ENCODE measurements around the gene PHLPP1. TPM values are rescaled to one million over a fixed set of nuclear protein-coding genes. Genes with fewer than 3 reads are reported as not detected.

The PHLPP1 gene
- total and polyA plus RNA-seq, 10 donors: 1.2 to 10.6 (median 6.7) TPM

DNA sequence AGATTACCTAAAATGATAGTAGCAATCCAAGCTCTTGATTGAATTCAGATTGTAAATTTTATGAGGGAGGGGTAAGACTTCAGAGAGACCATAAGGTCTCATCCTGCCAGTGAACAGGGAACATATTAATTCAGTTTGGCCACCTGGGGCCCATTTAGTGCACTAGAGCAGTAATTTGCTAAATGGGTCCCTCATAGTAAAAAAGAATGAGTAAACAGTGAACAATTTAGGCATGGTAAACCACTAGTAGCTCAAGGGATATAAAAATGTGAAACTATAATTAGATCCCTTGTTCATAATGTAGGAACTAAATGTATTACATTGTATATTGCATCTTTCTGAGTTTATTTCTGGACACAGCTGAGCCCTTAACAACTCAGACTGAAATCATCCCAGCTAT is 4.9 kb upstream of the PHLPP1 start:
- Histone ChIP-seq H3K4me3 (no peak overlapping the region), H3K27ac (no peak overlapping the region), H3K9me3 (no peaks in the 10 kb centered on the region), H3K36me3 (no peaks in the 10 kb centered on the region), H3K27me3 (replicated peaks in 1 of 7) (no peaks in the 10 kb centered on the region), H3K4me1 (peaks cover 0 to 8% (median 5%) of the 10 kb centered on the region in 6 donors)
- intact Hi-C loops (cut with DNase I; ENCODE audit: low total_unique reads): loop anchor here (5.0 kb wide), 2 partner anchors 123 to 272 kb away; no protein-coding TSS in a partner anchor
- no peak for TF ChIP-seq POLR2A (IDR thresholded peaks at IDR 0.05)
- TF ChIP-seq POLR2AphosphoS5 (IDR thresholded peaks at IDR 0.05): no peak
- TF ChIP-seq, protein P1, sequence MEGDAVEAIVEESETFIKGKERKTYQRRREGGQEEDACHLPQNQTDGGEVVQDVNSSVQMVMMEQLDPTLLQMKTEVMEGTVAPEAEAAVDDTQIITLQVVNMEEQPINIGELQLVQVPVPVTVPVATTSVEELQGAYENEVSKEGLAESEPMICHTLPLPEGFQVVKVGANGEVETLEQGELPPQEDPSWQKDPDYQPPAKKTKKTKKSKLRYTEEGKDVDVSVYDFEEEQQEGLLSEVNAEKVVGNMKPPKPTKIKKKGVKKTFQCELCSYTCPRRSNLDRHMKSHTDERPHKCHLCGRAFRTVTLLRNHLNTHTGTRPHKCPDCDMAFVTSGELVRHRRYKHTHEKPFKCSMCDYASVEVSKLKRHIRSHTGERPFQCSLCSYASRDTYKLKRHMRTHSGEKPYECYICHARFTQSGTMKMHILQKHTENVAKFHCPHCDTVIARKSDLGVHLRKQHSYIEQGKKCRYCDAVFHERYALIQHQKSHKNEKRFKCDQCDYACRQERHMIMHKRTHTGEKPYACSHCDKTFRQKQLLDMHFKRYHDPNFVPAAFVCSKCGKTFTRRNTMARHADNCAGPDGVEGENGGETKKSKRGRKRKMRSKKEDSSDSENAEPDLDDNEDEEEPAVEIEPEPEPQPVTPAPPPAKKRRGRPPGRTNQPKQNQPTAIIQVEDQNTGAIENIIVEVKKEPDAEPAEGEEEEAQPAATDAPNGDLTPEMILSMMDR (IDR thresholded peaks at IDR 0.05 in 8 of 11, conservative IDR thresholded peaks at IDR 0.05 in 3 of 11): no peak
- no peak for DNase-seq

DNA sequence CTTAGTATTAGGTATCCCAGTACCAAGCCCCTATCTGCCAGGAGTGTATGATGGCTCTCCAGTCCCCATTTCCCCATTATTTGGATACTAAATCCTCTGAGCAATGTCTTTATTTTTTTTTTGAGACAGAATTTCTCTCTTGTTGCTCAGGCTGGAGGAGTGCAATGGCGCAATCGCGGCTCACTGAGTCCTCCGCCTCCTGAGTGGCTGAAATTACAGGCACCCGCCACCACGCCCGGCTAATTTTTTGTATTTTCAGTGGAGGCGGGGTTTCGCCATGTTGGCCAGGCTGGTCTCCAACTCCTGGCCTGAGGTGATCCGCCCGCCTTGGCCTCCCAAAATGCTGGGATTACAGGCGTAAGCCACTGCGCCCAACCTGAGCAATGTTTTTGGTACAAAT is 3.6 kb upstream of the PHLPP1 start:
- intact Hi-C loops (cut with DNase I; ENCODE audit: low total_unique reads): loop anchor here (5.0 kb wide), 2 partner anchors 124 to 271 kb away; no protein-coding TSS in a partner anchor
- Histone ChIP-seq H3K4me1 (peaks cover 0 to 14% (median 6%) of the 10 kb centered on the region in 6 donors), H3K9me3 (no peaks in the 10 kb centered on the region), H3K4me3 (no peak overlapping the region), H3K27ac (no peak overlapping the region), H3K36me3 (no peaks in the 10 kb centered on the region), H3K27me3 (replicated peaks in 1 of 7) (peaks cover 0 to 4% (median 0%) of the 10 kb centered on the region in 7 donors)
- TF ChIP-seq POLR2AphosphoS5 (IDR thresholded peaks at IDR 0.05) (no peak), POLR2A (IDR thresholded peaks at IDR 0.05) (no peak)
- TF ChIP-seq, protein P1 (IDR thresholded peaks at IDR 0.05 in 8 of 11, conservative IDR thresholded peaks at IDR 0.05 in 3 of 11): no peak
- DNase-seq: no peak
- WGBS, 5 donors: 95 to 98% (median 97%) methylated on average over 13 of the region's 13 CpGs

DNA sequence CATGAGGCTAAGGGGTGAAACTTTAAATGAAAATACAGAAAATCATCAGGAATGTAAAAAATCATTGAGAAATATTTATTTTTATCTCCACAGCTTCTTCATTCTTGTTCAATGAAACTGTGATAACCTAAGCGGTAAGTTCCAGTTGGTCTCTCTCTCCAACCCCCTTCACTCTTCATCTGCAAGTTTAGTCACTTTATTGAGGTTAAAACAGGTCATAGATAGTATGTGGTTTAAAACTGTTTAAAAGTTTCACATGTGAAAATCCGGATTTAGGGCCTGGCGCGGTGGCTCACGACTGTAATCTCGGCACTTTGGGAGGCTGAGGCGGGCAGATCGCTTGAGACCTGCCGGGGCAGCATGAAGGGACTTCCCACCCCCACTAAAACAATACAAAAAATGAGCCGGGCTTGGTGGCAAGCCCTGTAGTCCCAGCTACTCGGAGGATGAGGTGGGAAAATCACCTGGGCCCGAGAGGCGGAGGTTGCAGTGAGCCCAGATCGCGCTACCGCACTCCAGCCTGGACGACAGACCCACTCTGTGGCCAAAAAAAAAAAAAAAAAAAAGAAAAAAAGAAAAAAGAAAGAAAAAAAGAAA is 1.6 kb upstream of the PHLPP1 start:
- TF ChIP-seq, protein P1 (IDR thresholded peaks at IDR 0.05 in 8 of 11, conservative IDR thresholded peaks at IDR 0.05 in 3 of 11): no peak
- no peak for TF ChIP-seq POLR2A (IDR thresholded peaks at IDR 0.05)
- no peak for TF ChIP-seq POLR2AphosphoS5 (IDR thresholded peaks at IDR 0.05)
- no peak overlapping the region for H3K4me3 ChIP-seq
- peak; percentile 75 for DNase-seq
- H3K9me3 ChIP-seq: no peaks in the 10 kb centered on the region
- no peaks in the 10 kb centered on the region for H3K36me3 ChIP-seq
- intact Hi-C loops (cut with DNase I; ENCODE audit: low total_unique reads): loop anchor here (5.0 kb wide), 2 partner anchors 126 to 269 kb away; no protein-coding TSS in a partner anchor
- 90 to 93% (median 91%) methylated on average over 17 of the region's 17 CpGs for WGBS, 5 donors
- H3K27ac ChIP-seq: no peak overlapping the region
- H3K4me1 ChIP-seq: peaks cover 12 to 34% (median 25%) of the 10 kb centered on the region in 6 donors
- H3K27me3 ChIP-seq (replicated peaks in 1 of 7): peaks cover 0 to 18% (median 4%) of the 10 kb centered on the region in 7 donors

DNA sequence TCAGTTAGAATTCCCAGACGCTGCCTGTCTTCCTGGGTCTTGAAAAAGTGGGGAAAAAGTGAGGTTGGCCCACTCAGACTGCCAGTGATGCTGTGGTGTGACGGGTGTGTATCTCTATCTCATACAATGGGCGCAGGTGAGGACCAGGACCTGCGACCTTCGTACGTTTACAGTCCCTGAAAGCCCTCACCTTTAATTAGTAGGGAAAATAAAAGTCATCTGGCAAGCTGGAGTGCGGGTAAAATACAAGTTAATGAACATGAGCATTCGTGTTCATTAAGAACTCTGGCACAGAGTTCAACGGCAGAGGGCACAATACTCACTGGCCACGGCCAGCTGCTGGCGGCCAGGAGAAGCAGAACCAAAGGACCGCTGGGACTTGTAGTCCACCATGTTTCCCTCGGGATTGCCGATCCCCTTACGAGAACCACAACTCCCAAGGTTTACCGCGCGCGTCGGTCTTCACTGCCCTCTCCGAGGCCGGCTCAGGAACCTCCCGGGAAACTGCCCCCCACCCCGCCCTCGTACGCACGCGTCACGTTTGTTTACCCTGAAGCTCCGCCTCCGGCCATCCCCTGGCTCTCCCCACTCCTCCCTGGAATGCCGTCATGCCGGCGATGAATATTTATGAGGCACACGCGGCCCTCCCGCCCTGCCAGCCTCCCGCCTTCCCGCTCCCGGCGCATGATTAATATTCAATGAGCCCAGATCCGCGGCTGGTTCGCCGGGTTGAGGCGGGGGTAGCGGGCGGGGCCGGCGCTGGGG is 488 bp upstream of the PHLPP1 start:
- no peaks in the 10 kb centered on the region for H3K9me3 ChIP-seq
- intact Hi-C loops (cut with DNase I; ENCODE audit: low total_unique reads): loop anchor here (5.0 kb wide), 3 partner anchors 128 to 267 kb away; partner anchors contain the start of gene ZCCHC2
- TF ChIP-seq POLR2AphosphoS5 (IDR thresholded peaks at IDR 0.05) (peak; percentile 94 to 95 (median 94)), POLR2A (IDR thresholded peaks at IDR 0.05) (no peak)
- TF ChIP-seq, protein P1 (IDR thresholded peaks at IDR 0.05 in 8 of 11, conservative IDR thresholded peaks at IDR 0.05 in 3 of 11): peak; percentile 57 to 84 (median 69)
- H3K4me3 ChIP-seq: peak overlapping the region; percentile 58 to 86 (median 76)
- peak; percentile 99 for DNase-seq
- H3K4me1 ChIP-seq: peaks cover 14 to 45% (median 34%) of the 10 kb centered on the region in 6 donors
- H3K27me3 ChIP-seq (replicated peaks in 1 of 7): peaks cover 0 to 18% (median 4%) of the 10 kb centered on the region in 7 donors
- H3K27ac ChIP-seq: peak overlapping the region; percentile 90 to 97 (median 94)
- H3K36me3 ChIP-seq: no peaks in the 10 kb centered on the region
- WGBS, 5 donors: 3 to 5% (median 4%) methylated on average over 49 to 50 of the region's 50 CpGs

Data from spleen (tissue), 11 donors.